ENCODE measurements around the gene AFAP1.

The AFAP1 gene

DNA sequence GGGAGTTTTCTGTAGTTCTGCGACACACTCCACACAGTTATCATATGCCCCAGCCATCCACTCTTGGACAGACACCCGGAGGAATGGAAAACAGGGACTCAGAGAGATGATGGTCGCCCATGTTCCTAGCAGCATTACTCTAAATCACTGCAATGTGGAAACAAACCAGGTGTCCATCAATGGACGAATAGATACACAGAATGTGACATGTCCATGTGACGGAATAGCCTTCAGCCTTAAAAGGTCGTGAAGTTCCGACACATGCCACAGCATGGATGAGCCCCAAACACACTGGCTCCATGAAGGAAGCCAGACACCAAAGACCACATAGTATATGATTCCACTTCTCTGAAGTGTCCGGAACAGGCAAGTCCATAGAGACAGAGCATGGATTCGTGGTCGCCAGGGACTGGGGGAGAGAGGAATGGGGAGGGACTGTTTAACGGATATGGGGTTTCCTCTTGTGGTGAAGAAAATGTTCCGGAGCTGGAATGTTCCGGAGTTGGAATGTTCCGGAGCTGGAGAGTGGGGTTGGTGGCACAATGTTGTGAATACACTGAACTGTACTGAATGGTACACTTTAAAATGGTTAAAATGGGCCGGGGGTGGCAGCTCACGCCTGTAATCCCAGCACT is 28.7 kb upstream of the AFAP1 start:
- DNase-seq (ENCODE audit: low spot score): no peak

DNA sequence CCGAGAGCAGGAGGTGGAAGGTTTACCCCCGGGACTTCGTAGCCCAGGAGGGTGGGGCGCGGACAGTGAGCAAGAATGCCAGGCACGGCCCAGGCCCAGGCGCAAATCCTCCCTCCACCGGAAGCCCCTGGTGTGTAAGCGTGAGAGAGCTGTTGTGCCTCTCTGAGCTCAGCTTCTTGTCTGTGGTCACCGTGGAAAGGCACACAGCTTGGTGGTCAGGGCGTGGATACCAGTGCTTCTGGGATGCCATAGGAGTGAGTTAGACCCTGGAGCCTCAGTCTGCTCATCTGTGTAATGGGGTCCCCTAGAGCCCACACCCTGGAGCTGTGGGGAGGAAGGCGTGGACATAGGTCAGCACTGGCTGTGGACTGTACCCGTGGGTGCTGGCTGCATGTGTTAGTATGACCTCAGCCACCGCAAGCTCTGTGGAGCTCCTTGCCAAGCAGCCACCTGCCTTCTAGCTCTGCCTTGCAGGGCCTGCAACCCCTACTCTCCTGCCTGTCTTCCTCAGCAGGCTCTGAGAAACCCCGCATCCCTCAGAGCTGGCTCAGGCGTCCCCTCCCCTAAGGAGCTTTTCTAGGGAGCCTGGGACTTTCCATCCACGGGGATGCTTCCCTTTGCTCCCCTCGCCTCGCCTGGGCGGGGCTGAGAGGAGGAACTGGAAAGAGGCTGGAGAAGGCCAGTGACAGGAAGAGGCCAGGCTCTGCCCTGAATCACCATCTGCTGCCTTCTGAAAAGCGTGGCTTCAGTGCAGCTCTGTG is 28.0 kb upstream of the AFAP1 start:
- DNase-seq (ENCODE audit: low spot score): peak; percentile 26

DNA sequence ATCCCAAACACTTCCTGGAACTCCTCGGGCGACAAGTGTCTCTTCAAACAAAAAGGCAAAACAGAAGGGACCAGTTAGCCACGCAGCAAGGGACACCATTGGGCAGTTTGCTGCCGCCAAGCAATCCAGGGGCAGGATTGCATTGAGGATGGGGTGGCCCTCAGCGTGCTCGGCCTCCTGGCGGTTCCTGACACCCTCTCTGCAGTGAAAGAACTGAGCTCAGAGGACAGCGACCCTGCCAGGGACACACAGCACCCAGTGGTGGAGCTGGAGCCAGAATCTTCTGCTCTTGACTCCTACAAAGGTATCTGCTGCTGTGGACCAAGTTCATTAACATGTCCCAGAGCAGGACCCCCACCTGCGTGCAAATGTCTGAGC is 27.4 kb upstream of the AFAP1 start:
- DNase-seq (ENCODE audit: low spot score): no peak

DNA sequence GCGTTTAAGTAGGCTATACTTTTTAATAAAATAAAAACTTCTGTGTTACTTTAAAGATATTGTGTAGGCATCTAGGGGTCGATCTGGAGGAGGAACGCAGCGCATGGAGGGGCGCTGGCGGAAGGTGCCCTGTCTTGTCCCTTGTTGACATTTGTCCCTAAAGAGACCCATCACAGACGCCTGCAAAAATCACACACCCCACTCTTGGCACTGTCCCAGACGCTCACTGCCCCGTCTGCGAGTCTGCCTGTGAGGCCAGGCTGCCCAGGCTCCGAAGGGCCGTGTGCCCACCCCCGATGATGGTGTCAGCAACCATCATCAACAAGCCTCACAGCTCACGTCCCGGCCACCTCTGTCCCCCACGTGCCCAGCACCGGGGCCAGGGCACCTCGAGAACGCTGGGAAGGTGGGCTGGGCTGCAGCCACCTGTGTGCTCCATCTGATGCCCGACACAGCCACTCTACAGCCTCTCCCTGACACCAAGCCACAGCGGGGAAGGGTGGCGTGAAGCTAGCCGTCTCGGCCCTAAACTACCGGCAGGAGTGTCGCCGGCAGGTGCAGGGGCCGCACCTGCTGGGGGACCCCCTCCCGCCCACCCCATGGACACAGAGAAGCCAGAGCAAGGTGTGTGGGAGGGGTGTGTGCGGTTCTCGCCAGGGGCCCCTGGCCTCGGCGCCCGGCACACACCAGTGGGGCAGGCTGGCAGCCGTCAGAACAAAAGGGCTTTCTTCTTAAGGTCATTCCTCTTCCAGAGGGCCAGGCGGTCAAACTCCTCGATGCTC is 26.8 kb upstream of the AFAP1 start:
- DNase-seq (ENCODE audit: low spot score): no peak

DNA sequence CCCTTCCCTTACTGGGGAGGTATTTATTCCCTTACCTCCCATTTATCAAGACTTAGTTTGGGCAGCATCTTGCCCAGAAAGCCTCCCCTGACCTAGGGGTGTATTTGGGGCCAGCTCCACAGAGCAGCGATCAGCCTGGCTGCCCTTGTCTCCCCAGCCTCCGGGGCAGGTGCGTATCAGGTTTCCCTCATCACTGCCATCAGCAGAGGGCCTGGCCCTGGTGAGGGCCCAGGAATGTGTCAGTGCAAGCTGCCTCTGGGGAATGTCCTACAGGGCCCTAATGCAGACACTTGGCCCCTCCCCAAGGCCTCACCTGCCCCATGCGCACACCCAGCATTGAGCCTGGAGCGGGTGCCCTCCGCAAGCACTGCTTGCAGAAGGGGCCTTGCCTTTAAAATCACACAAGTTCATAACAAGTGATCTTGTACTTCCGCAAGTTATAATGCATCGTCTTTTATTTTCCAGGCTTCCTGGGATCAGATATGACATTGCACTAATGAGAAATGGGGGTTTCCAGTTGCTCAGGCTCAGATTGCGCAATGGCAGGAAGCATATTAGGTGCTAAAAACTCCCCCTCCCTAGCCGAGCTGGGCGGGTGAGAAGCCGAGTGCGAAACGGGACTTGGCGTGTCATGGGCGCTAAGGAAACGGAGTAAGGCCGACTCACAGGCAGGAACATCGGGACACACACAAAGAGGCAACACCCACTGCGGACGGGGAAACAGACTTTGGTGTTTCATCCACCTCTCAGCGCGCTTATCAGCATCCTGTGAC is 25.4 kb upstream of the AFAP1 start:
- peak; percentile 78 for DNase-seq (ENCODE audit: low spot score)

DNA sequence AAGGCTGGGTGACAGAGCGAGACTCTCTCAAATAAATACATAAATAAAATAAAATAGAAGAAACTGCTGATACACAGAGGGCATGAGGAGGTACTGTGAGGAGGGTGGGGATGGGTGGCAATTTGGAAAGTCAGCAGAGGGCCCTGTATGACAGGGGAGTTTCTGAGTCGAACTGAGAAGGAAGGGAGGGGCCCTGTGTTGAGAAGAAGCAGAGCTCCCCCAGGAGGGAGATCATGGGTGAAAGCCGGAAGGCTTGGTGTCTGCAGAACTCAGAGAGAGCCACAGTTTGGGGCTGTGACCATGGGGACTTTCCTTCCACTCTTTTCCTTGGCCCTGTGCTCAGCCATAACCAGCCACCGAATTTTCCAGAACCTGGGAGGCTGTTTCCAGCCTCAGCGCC is 24.8 kb upstream of the AFAP1 start:
- DNase-seq (ENCODE audit: low spot score): no peak

DNA sequence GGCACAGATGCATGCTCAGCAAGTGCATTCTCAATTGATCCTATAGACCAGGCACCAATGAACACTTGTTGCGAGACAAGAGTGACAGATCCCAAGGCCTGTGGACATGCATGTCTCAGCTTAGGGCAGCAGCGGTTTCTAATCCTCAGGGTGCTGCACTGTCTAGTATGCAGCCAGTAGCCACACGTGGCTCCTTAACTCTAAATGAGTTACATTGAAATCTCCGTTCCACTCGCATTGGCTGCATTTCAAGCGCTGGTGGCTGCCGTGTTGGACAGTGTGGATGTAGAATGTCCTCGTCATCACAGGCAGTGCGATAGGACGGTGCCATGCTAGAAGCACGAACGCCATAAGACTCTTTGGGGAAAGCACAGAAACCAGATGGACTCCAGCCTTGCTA is 24.0 kb upstream of the AFAP1 start:
- no peak for DNase-seq (ENCODE audit: low spot score)

DNA sequence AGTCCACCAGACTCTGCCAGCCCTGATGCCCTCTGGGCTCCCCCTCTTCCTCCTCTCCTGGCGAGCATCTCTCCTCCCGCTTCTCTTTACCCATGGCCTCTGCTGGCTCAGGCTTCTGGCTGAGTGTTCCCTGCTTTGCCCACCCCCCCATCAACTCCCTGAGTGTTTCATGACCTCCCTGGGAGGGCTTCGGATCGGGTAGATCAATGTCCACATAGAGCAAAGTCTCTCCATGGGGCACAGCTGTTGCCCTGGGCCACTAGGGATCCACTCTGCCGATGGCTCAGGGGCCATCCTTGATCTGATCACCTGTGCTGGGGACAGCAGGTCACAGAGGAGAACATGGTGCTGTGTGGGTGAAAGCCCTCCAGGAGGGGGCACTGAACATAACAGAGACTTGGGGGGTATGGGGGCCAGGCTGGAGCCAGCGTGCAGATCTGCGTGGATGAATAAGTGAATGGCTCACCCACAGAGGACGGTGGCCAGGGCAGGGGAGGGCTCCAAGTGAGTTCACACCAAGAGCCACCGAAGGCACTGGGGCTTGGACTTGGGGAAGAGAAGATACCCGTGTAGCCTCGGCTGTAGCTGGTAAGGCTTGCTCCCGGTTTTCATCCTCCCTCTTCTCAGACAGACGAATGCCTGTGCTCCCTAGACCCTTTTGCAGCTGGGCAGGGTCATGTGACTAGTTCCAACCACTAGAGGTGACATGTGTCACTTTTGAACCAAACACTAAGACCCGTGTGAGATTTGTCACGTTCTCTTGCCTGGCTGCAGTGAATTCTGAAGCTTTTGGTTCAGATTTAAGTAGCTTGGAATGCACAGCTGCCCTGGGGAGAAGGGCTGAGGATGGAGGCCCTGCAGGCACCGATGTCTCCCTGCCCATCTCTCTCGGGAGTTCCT is 23.2 kb upstream of the AFAP1 start:
- no peak for DNase-seq (ENCODE audit: low spot score)

DNA sequence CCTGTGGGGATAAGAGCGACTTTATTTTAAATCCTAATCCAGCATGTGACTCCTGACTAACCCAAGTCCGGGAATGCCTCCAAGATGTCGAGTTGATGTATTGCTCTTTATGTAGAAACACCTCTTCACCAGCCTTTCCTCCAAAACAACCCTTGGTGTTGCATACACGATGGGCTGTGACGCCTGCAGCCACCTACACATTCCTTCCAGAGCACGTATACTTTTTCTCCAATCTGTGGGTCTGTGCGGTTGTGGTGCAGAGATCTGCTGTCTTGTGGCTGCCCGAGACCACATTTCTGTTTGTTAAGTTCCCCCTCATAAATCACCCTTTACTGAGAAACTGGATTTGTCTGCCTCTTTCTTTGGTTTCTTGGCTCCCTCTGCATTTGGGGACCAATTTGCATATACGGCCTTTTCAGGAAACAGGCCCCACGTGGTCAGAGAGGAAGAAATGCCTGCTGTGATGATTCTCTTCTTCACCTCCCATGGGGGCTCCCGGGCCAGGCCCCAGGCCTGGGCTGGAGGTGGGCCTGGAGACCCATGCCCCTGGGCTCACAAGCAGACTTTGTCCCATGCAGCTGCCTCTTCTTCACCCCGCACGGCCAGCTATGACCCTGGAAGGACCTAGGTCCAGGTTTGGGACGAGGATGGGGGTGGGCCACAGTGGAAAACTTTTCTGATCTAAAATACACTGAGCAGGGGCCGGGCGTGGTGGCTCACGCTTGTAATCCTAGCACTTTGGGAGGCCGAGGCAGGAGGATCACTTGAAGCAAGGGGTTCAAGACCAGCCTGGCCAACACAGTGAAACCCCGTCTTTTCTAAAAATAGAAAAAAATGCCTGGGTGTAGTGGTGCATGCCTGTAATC is 21.4 kb upstream of the AFAP1 start:
- peak; percentile 85 for DNase-seq (ENCODE audit: low spot score)

DNA sequence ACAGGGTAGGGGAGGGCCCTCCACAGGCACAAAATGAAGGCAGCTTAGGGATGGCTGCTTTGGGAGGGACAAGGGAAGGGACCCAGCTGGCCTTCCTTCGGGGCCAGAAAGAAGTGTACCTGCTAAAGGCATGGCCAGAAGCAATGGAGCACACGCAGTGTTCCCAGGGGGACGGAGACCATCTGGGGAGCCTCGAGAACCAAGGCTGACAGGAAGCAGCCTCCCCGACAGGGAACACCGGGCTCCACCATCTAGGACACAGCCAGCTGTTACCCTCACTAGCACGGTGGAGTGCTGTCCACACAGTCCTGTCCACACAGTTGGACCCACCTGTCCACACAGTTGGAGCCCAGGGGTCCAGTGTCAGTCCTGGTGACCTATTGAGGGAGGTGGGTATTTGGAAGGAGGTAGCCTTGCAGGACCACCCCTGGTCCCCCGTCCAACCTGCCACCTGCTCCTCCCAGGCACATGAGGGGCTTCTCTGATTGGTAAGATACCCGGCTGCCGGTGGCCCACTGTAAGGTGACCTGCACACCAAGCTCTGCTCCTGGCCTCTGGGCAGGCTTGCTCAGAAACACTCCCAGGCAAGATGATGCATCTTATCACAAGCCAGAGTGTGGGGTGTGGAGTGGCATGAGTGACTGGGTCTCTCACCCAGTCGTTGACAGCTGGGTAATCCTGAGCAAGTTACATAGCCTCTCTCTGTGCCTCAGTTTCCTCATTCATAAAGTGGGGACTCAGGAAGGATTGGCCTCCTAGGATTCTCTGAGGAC is 20.5 kb upstream of the AFAP1 start:
- DNase-seq (ENCODE audit: low spot score): no peak

DNA sequence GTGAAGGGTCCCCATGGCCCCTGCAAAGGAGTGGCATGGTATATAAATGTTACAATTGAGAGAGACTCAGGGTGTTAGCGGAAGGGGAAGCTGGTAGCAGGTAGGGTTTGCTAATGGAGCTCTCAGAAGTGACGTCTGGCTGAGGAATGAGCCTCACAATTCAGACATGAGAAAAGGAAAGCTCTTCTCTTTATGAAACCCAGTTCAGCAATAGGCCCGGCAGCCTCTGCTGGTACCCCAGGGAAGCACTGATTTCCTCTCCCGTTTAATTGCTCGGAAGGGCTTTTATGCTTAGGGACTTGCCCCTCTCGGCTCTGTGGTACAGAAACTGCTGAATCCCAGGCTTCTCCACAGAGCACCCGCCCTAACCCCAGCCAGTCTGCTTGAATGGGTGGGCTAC is 19.4 kb upstream of the AFAP1 start:
- no peak for DNase-seq (ENCODE audit: low spot score)

DNA sequence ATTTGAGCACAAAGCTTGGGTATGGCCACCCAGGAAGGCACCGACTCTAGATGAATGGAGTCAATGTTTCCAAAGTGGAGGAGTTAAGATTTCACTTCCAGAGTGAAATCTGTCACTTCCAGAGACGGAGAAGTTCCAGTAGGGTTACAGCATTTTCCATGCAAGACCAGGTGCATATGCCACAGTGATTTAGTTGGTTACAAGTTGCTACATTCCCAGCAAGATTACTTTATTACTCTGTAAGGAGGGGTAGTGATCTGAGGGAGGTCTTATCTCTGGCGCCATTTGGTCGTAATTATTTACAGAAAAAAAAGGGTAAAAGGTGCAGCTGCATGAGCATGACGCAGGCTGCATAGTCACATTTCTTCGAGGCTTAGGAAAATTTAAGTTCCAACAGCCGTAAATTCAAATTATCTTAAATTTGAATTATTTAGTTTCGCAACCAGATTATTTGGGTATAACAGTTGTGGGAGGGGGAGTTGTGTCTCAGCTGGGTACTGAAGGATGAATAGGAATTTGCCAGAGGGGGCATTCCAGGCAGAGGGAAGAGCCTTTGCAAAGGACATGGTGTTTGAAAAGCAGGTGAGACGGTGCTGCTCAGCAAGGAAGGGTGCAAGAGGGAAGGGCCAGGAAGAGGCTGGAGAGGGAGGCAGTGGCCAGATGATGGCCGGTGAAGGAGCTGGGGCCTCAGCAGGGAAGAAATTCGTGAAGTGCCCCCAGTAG is 17.4 kb upstream of the AFAP1 start:
- DNase-seq (ENCODE audit: low spot score): no peak

DNA sequence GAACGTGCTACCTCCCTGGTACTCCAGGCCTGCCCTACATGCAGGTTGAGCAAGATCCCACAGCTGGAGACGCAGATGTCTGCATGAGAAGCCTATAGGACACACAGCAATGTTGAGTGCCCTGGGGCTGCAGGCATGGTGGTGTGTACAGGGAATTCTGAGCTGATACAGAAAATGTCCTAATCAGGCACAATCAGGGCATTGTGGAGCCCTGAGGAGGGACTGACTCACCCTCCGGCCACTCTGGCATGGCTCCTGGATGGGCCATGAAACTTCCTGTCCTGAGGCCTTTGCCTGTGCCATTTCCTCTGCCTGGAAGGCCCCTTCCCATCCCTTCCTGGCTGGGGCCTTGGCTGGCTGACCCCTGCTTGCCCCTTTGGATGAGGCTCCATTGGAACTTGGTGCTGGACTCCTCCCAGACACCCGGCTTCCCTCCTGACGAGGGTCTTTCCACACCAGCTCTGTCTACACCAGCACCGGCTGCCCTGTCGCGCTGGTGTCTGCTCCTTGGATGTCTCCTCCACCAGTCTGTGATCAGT is 16.7 kb upstream of the AFAP1 start:
- DNase-seq (ENCODE audit: low spot score): peak; percentile 75

DNA sequence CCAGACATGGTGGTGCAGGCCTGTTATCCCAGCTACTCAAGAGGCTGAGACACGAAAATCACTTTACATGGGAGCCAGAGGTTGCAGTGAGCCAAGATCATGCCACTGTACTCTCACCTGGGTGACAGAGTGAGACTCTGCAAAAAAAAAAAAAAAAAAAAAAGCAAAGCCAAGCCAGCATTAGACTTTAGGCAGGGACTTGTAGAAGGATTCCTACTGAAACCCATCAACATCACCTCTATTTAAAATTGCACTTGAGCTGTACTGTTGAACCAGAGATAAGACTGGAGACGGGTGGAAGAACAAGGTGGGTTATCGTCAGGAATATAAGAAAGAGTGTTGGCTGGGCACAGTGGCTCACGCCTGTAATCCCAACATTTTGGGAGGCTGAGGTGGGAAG is 15.7 kb upstream of the AFAP1 start:
- no peak for DNase-seq (ENCODE audit: low spot score)

DNA sequence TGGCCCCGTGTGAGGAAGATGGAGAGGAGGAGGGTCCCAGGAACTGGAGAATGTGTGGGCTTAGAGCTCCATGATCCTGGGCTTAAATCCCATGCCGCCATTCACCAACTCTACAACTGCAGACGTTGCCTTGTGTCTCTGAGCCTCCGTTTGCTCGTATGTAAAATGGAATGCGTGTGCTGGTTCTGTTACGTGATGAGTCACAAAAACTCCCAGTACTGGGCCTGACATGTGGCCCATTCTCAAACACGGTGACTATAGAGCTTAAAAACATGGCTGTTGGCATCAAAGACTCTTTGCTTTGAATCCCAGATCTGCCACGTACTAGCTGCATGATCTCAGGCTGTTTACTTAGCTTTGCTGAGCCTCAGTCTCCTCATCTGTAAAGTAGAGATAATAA is 13.0 kb upstream of the AFAP1 start:
- DNase-seq (ENCODE audit: low spot score): no peak

DNA sequence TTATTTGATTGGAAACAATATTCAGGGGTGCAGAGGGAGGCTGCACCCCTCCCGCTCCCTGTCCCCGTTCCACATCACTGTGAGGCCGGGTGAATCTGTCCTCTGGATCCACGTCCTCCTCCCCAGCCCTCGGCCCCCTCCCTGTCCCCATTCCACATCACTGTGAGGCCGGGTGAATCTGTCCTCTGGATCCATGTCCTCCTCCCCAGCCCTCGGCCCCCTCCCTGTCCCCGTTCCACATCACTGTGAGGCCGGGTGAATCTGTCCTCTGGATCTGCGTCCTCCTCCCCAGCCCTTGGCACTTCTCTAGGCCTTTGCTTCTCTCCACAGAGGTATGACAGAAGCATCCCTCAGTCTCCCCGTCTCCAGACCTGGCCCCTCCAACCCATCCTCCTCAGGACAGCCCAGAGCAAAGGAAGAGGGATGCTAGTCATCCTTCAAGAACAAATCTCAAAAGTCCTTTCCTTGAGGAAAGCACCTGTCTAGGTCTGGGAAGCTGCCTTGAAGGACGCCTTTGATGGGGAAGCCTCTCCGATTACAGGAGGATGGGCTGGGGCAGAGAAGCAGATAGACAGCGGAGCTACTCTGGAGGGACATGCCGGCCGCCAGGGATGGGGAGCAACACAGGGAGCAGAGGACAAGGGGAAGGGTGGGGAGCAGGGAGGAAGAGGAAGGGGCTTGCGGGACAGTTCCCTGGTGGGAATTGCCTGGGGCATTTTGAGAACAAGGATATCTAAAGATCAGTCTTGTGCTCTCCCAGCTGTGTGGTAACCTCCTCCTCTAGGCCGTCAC is 10.8 kb upstream of the AFAP1 start:
- DNase-seq (ENCODE audit: low spot score): no peak

DNA sequence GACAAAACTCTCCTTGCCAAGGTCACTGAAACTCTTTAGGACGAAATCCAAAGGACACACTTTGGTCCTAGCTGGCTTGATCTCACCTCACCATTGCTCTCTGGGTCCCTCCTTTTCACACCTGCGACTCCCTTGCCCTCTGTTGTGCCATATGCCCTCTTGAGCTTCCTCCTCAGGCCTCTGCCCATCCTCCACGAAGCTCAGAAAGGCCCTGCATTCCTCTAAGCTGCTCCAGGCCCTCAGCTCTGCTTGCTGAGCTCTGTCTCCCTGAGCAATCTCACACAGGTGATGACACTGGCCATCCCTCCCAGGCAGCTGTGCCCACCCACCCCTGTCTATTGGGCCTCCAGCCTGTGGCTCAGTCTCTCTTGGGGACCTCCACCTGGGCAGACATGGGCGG is 10.1 kb upstream of the AFAP1 start:
- DNase-seq (ENCODE audit: low spot score): no peak

DNA sequence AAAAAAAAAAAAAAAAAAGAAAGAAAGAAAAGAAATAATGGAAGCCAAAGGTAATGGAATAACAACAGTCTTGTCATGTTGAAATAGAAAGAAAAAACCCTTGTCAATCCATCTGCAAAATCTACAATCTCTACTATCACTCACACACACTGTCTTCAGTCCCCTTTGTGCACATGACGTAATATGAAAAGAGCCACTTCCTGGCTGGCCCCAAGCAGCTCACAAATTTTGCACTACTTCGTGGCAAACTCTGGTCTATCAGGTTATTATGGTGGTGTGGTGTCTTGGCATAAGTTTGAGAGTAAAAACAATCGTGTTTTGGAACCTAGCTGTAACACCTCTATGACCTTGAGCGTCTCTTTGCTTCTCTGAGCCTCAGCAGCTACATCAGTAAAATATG is 8.3 kb upstream of the AFAP1 start:
- no peak for DNase-seq (ENCODE audit: low spot score)

Data from kidney tubule cell (primary cell).